WTC11 (cell line): ENCODE data around the gene WNT6. TPM values are rescaled to one million over a fixed set of nuclear protein-coding genes. Genes with fewer than 3 reads are reported as not detected.

Experiments
- ATAC-seq: fragments of 200-7000 bp; cut with Tn5 transposase; 2 replicates; pipeline ENCODE4 v1.10.0; 2021; ENCODE audit warnings: mild to moderate bottlenecking, moderate library complexity
- CTCF ChIA-PET: fragments of 300-600 bp; sonication (Branson Sonifier 250); formaldehyde crosslinking; loops from one replicate; lab custom pipeline; 2021; ENCODE audit warnings: antibody characterized with exemption; lab: Charles Lee
- POLR2A ChIA-PET: fragments of 350-600 bp; sonication (Branson Sonifier 250); formaldehyde crosslinking; loops from one replicate; lab custom pipeline; 2021; ENCODE audit warnings: antibody characterized with exemption; lab: Charles Lee
- DNase-seq: peaks from one replicate; pipeline ENCODE4 v3.0.0; 2021; ENCODE audit warnings: low spot score
- H3K27ac Mint-ChIP-seq: 2 replicates; pipeline ENCODE4 v1.8.0; 2021; ENCODE audit warnings: mixed read lengths
- H3K27me3 Mint-ChIP-seq: 2 replicates; pipeline ENCODE4 v1.8.0; 2021; ENCODE audit warnings: low read depth, mild to moderate bottlenecking, moderate library complexity, mixed read lengths
- H3K36me3 Mint-ChIP-seq: 2 replicates; pipeline ENCODE4 v1.8.0; 2021; ENCODE audit warnings: mixed read lengths
- H3K4me1 Mint-ChIP-seq: 2 replicates; pipeline ENCODE4 v1.8.0; 2022; ENCODE audit warnings: mixed read lengths
- H3K4me3 Mint-ChIP-seq: 2 replicates; pipeline ENCODE4 v1.8.0; 2021; ENCODE audit warnings: mild to moderate bottlenecking, moderate library complexity, mixed read lengths
- H3K9me3 Mint-ChIP-seq: 2 replicates; pipeline ENCODE4 v1.8.0; 2021; ENCODE audit warnings: mixed read lengths
- ATF1 ChIP-seq: sonication (generic); formaldehyde crosslinking; IDR thresholded peaks from 2 replicates; pipeline ENCODE4 v1.8.1; 2023; ENCODE audit warnings: mild to moderate bottlenecking, moderate library complexity, missing genetic modification reagents
- CDX4 ChIP-seq: fragments of 250-450 bp; sonication (Bioruptor Pico); IDR thresholded peaks from 2 replicates; pipeline ENCODE4 v1.9.0; 2021; ENCODE audit warnings: moderate library complexity, mild to moderate bottlenecking, inconsistent platforms, borderline replicate concordance
- CREM ChIP-seq: sonication (generic); formaldehyde crosslinking; IDR thresholded peaks from 2 replicates; pipeline ENCODE4 v1.8.1; 2022; ENCODE audit warnings: mild to moderate bottlenecking, missing genetic modification reagents, moderate library complexity
- GTF2I ChIP-seq: fragments of 250-450 bp; sonication (Bioruptor Pico); conservative IDR thresholded peaks from 2 replicates; pipeline ENCODE4 v1.4.0; 2021; ENCODE audit warnings: mild to moderate bottlenecking
- NFE2L1 ChIP-seq: sonication (generic); formaldehyde crosslinking; IDR thresholded peaks from 2 replicates; pipeline ENCODE4 v1.8.1; 2023; ENCODE audit warnings: missing genetic modification reagents
- PRRX2 ChIP-seq: fragments of 250-450 bp; sonication (Bioruptor Pico); IDR thresholded peaks from 2 replicates; pipeline ENCODE4 v1.8.0; 2021; ENCODE audit warnings: mild to moderate bottlenecking
- RORB ChIP-seq: fragments of 250-450 bp; sonication (Bioruptor Pico); IDR thresholded peaks from 2 replicates; pipeline ENCODE4 v1.9.0; 2021; ENCODE audit warnings: mild to moderate bottlenecking
- TCF7 ChIP-seq: sonication (generic); formaldehyde crosslinking; IDR thresholded peaks from 2 replicates; pipeline ENCODE4 v1.8.0; 2022; ENCODE audit warnings: mild to moderate bottlenecking, low read depth, missing genetic modification reagents, moderate library complexity
- ZNF138 ChIP-seq: sonication (generic); formaldehyde crosslinking; conservative IDR thresholded peaks from 2 replicates; pipeline ENCODE4 v1.8.1; 2022; ENCODE audit warnings: mild to moderate bottlenecking, moderate library complexity, missing genetic modification reagents
- ZNF263 ChIP-seq: sonication (generic); formaldehyde crosslinking; IDR thresholded peaks from 2 replicates; pipeline ENCODE4 v1.8.1; 2022; ENCODE audit warnings: low read depth, mild to moderate bottlenecking, moderate library complexity, missing genetic modification reagents
- ZNF396 ChIP-seq: fragments of 250-450 bp; sonication (Bioruptor Pico); IDR thresholded peaks from 2 replicates; pipeline ENCODE4 v1.8.0; 2021; ENCODE audit warnings: mild to moderate bottlenecking, moderate library complexity, borderline replicate concordance
- total RNA-seq: library from RNA; stranded (reverse); gene quantifications from 3 replicates; pipeline ENCODE4 v1.2.3, GENCODE V29; 2021
- TF ChIP-seq, protein P1 (sequence below): sonication (generic); formaldehyde crosslinking; IDR thresholded peaks from 2 replicates; pipeline ENCODE4 v1.8.0; 2023; ENCODE audit warnings: missing genetic modification reagents, mild to moderate bottlenecking, borderline replicate concordance
- TF ChIP-seq, protein P2 (sequence below): fragments of 250-450 bp; sonication (Bioruptor Pico); IDR thresholded peaks from 2 replicates; pipeline ENCODE4 v1.8.0; 2021; ENCODE audit warnings: mild to moderate bottlenecking
- TF ChIP-seq, protein P3 (sequence below): sonication (generic); formaldehyde crosslinking; conservative IDR thresholded peaks from 2 replicates; pipeline ENCODE4 v1.8.1; 2022; ENCODE audit warnings: mild to moderate bottlenecking, missing genetic modification reagents
- TF ChIP-seq, protein P4 (sequence below): sonication (generic); formaldehyde crosslinking; IDR thresholded peaks from 2 replicates; pipeline ENCODE4 v1.8.1; 2023; ENCODE audit warnings: mild to moderate bottlenecking, missing genetic modification reagents, moderate library complexity
- TF ChIP-seq, protein P5 (sequence below): sonication (generic); formaldehyde crosslinking; IDR thresholded peaks from 2 replicates; pipeline ENCODE4 v1.8.0; 2022; ENCODE audit warnings: mild to moderate bottlenecking, missing genetic modification reagents
- TF ChIP-seq, protein P6 (sequence below): fragments of 250-450 bp; sonication (Bioruptor Pico); IDR thresholded peaks from 2 replicates; pipeline ENCODE4 v1.9.0; 2021; ENCODE audit warnings: mild to moderate bottlenecking

The WNT6 gene
- total RNA-seq, 1 experiment from 2014 or later: not detected

- Mint-ChIP-seq H3K4me3 (no peak overlapping the region), H3K27me3 (peaks cover 97% of the 10 kb centered on the region), H3K27ac (no peak overlapping the region; the same call in 1 of the 2 replicates), H3K9me3 (no peaks in the 10 kb centered on the region)
- CTCF ChIA-PET: interaction anchor here (1.1 to 17.9 kb wide), 18 partner anchors 9 to 277 kb away, joined by 3 to 422 read pairs (median 10); partner anchors contain the start of genes BCS1L, CDK5R2, CRYBA2 and WNT6
- TF ChIP-seq RORB (CRISPR knock-in tag) (no peak), CDX4 (CRISPR knock-in tag) (no peak), ZNF263 (CRISPR knock-in tag) (no peak), CREM (no peak), ATF1 (no peak), ZNF138 (no peak), GTF2I (CRISPR knock-in tag) (no peak), TCF7 (no peak), NFE2L1 (CRISPR knock-in tag) (no peak), PRRX2 (no peak), ZNF396 (CRISPR knock-in tag) (no peak)
- TF ChIP-seq, protein P1, sequence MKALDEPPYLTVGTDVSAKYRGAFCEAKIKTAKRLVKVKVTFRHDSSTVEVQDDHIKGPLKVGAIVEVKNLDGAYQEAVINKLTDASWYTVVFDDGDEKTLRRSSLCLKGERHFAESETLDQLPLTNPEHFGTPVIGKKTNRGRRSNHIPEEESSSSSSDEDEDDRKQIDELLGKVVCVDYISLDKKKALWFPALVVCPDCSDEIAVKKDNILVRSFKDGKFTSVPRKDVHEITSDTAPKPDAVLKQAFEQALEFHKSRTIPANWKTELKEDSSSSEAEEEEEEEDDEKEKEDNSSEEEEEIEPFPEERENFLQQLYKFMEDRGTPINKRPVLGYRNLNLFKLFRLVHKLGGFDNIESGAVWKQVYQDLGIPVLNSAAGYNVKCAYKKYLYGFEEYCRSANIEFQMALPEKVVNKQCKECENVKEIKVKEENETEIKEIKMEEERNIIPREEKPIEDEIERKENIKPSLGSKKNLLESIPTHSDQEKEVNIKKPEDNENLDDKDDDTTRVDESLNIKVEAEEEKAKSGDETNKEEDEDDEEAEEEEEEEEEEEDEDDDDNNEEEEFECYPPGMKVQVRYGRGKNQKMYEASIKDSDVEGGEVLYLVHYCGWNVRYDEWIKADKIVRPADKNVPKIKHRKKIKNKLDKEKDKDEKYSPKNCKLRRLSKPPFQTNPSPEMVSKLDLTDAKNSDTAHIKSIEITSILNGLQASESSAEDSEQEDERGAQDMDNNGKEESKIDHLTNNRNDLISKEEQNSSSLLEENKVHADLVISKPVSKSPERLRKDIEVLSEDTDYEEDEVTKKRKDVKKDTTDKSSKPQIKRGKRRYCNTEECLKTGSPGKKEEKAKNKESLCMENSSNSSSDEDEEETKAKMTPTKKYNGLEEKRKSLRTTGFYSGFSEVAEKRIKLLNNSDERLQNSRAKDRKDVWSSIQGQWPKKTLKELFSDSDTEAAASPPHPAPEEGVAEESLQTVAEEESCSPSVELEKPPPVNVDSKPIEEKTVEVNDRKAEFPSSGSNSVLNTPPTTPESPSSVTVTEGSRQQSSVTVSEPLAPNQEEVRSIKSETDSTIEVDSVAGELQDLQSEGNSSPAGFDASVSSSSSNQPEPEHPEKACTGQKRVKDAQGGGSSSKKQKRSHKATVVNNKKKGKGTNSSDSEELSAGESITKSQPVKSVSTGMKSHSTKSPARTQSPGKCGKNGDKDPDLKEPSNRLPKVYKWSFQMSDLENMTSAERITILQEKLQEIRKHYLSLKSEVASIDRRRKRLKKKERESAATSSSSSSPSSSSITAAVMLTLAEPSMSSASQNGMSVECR (CRISPR knock-in tag): no peak
- TF ChIP-seq, protein P2, sequence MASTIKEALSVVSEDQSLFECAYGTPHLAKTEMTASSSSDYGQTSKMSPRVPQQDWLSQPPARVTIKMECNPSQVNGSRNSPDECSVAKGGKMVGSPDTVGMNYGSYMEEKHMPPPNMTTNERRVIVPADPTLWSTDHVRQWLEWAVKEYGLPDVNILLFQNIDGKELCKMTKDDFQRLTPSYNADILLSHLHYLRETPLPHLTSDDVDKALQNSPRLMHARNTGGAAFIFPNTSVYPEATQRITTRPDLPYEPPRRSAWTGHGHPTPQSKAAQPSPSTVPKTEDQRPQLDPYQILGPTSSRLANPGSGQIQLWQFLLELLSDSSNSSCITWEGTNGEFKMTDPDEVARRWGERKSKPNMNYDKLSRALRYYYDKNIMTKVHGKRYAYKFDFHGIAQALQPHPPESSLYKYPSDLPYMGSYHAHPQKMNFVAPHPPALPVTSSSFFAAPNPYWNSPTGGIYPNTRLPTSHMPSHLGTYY: no peak
- TF ChIP-seq, protein P3, sequence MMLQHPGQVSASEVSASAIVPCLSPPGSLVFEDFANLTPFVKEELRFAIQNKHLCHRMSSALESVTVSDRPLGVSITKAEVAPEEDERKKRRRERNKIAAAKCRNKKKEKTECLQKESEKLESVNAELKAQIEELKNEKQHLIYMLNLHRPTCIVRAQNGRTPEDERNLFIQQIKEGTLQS: no peak
- TF ChIP-seq, protein P4, sequence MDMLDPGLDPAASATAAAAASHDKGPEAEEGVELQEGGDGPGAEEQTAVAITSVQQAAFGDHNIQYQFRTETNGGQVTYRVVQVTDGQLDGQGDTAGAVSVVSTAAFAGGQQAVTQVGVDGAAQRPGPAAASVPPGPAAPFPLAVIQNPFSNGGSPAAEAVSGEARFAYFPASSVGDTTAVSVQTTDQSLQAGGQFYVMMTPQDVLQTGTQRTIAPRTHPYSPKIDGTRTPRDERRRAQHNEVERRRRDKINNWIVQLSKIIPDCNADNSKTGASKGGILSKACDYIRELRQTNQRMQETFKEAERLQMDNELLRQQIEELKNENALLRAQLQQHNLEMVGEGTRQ (CRISPR knock-in tag): no peak
- TF ChIP-seq, protein P5, sequence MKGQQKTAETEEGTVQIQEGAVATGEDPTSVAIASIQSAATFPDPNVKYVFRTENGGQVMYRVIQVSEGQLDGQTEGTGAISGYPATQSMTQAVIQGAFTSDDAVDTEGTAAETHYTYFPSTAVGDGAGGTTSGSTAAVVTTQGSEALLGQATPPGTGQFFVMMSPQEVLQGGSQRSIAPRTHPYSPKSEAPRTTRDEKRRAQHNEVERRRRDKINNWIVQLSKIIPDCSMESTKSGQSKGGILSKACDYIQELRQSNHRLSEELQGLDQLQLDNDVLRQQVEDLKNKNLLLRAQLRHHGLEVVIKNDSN: no peak
- TF ChIP-seq, protein P6, sequence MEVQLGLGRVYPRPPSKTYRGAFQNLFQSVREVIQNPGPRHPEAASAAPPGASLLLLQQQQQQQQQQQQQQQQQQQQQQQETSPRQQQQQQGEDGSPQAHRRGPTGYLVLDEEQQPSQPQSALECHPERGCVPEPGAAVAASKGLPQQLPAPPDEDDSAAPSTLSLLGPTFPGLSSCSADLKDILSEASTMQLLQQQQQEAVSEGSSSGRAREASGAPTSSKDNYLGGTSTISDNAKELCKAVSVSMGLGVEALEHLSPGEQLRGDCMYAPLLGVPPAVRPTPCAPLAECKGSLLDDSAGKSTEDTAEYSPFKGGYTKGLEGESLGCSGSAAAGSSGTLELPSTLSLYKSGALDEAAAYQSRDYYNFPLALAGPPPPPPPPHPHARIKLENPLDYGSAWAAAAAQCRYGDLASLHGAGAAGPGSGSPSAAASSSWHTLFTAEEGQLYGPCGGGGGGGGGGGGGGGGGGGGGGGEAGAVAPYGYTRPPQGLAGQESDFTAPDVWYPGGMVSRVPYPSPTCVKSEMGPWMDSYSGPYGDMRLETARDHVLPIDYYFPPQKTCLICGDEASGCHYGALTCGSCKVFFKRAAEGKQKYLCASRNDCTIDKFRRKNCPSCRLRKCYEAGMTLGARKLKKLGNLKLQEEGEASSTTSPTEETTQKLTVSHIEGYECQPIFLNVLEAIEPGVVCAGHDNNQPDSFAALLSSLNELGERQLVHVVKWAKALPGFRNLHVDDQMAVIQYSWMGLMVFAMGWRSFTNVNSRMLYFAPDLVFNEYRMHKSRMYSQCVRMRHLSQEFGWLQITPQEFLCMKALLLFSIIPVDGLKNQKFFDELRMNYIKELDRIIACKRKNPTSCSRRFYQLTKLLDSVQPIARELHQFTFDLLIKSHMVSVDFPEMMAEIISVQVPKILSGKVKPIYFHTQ (CRISPR knock-in tag): no peak
- TF ChIP-seq, all 79 proteins: peak for 0
- ATAC-seq: no peak
- Mint-ChIP-seq H3K36me3 (no peaks in the 10 kb centered on the region), H3K4me1 (peaks cover 26% of the 10 kb centered on the region)
- DNase-seq: no peak
- POLR2A ChIA-PET: no interaction called here
Measured at GRCh38 chr2:218877331-218877730, 17.7 kb downstream of the WNT6 start.
